GM19467 (cell line): Measurements from ENCODE around the gene AHNAK2.

ENCODE experiments used
- ATAC-seq: cut with Tn5 transposase; IDR thresholded peaks from one replicate; pipeline ENCODE4 v1.9.1; 2021; ENCODE audit warnings: mild to moderate bottlenecking, moderate library complexity; ENCODE audit not compliant: unreplicated experiment

Gene AHNAK2

DNA sequence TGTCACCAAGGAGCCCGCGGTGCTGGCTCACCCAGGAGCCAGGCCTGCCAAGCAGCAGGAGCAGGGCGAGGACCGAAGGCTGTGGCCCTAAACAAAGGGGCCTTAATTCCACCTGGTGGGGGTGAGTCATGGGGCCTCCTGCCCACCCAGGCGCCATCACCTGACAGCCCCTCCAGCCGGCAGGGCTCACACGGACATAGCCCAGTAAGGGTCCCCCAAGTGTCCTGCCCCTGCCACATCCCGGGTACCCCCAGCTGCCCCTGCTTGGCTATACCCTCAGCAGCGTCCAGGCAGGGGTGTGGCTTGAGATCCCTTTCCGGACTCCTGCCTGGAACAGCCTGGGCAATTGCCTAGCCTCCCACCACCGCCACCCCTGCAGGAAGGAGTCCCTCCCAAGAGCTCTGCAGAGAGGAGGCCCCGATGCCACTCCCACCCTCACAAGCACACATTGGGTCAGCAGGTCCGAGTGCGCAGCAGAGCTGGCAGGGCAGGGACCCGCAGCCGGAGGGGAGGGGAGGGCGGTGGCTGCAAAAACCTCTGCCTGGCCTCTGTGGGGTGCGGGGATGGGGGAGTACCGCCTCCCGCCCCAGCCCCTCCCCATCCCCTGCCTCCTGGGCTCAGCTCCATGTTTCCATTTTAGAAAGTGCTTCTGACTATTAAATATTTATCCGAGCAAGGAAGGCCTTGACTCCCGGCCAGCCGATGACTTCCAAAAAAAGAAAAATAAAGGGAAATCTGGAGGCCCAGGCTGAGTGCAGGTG is 4.6 kb downstream of the AHNAK2 start:
- no peak for ATAC-seq

- no peak for ATAC-seq
Observed at GRCh38 chr14:104973135-104973384, 5.1 kb downstream of the AHNAK2 start.

- ATAC-seq = no peak
Observed at GRCh38 chr14:104972301-104973134, 5.7 kb downstream of the AHNAK2 start.

DNA sequence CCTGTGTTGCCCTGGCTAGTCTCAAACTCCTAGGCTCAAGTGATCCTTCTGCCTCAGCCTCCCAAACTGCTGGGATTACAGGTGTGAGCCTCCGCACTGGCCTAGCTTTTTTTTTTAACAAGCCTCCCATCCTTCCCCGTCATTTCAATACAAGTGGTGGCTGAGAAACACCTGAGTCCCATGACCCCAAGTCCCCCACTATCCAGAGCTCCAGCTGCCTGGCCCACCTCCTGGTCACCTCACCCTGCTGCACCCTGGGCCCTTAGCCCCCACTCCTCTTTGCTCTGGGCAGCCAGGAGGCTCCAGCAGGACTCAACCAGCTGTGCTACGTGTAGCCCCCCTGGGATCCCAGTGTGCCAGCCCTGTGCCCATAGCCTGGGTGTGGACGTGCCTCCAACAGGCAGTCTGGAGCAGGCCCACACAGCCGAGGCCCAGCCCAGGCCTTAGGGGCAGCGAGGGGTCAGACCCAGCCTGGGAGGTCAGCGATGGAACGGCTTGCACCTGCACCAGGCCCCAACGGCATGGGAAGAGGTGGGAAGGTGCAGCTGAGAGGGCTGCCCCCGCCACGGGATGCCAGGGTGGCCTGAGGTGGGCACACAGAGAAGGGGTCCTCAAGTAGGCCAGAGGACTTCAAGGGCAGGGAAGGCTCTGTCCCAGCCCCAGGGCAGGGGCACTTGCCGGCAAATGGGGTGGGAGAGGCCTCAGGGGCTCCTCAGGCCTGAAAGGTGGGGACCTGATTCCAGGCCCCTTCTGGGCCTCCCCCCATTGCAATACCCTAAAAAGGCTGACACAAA is 6.5 kb downstream of the AHNAK2 start:
- no peak for ATAC-seq

DNA sequence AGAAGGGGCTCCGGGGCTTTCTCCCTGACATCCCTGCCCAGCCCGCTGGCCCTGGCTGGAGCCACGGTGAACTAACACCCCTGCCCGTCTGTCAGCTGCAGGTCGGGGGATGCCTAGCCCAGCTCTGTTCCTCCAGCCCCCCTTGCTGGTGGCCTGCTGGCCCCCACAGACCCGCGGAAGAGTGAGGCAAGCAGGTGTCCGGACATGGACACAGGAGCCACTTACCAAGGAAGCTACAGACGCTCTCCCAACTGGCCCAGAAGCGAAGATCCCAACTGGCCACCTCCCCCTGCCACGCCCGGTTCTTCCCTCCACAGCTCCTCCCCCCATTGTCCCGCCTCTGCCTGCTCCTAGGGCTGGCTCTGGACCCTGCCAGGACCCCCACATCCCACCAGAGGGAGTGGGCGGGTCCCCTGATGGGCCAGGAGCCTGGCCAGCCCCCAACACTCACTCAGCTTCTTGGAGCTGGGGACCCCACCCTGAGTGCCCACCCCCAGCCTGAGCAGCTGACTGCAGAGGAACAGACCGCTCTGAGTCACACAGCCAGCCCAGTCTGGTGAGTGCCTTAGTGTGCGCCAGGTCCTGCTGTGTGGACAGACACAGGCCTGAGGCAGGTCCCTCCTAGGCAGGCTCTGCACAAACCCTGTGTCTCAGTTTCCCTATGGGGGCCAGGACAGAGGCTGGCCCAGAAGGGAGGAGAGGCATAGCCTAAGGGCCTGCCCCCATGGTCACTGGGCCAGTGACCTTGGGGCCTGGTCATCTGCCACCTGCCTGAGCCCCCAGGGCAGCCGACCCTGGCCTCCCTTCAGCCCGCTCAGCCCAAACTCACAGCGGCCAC is 7.7 kb downstream of the AHNAK2 start:
- no peak for ATAC-seq

- no peak for ATAC-seq
Observed at GRCh38 chr14:104969741-104970230, 8.4 kb downstream of the AHNAK2 start.

DNA sequence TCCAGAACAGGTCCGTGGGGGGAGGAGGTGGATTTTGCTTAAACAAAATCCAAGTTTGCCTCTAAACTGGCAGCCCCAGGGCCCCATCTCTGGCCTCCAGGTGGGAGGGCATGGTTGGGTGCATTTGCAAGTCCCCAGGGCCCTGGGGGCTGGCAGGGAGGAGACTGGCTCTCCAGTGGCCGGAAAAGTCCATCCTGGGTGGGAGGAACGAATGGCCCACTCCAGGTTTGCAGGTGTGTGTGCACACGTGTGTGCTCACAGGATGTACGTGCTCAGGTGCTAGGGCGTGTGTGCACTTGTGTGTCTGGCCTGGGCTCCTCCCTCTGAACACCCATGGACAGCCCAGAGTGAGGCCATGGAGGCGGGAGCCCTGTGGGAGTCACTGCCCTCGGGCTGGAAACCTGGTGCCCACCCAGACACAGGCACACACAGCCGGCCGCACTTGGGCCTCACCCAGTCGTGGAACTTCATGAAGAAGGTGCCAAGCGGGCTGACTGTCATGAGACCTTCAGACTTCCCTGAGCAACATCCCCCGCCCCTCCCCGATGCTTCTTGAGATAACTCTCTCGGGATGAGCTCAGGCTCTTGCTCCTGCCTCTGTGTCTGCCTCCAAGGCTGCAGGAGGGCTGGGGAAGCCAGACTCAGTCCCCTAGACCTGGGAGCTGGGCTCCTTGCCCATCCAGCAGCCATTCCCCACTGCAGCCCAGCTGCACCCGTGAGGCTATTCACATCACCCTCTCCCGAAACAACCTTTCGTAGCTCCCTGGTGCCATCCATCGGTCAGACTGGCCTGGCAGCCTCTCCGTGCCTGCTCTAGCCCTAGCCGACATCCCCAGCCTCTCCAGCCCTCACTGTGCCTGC is 9.4 kb downstream of the AHNAK2 start:
- no peak for ATAC-seq

GRCh38 chr14:104968153-104968527 is 10.0 kb downstream of the AHNAK2 start:
- no peak for ATAC-seq

DNA sequence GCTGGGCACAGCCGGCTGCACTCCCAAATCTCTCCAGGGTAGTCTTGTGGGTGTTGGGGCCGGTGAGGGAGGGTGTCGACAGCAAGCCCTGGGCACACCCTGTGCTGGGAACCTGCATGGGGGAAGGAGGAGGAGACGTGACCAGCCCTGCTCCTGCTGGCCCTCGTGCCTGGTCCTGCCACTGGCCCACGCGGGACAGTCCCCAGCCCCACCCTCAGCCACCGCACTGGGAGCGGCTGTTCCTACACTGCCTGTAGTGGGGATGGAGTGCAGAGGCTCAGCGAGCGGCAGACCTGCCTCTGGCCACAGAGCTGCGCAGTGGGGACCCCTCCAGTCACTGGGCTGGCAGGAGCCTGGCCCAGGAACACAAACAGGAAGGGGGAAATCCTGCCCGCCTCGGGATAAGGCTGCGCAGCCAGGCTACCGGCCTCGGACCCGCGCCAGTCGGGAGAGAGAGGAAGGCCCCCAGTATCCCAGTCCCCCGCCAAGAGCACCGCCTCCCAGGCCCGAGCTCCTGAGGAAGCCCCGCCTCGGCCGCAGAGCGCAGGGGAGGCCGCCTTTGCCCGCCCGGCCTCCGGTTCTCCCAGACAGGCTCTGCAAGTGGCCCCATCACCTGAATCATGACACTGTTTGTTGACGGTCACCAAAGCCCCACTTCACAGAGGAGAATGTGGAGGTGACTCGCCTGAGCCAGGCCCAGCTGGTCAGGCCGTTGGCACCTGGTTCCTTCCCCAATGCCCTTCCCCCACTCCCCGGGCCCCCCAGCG is 10.6 kb downstream of the AHNAK2 start:
- no peak for ATAC-seq

GRCh38 chr14:104966981-104967385 is 11.2 kb downstream of the AHNAK2 start:
- no peak for ATAC-seq

GRCh38 chr14:104966261-104966865 is 11.8 kb downstream of the AHNAK2 start:
- ATAC-seq = no peak

DNA sequence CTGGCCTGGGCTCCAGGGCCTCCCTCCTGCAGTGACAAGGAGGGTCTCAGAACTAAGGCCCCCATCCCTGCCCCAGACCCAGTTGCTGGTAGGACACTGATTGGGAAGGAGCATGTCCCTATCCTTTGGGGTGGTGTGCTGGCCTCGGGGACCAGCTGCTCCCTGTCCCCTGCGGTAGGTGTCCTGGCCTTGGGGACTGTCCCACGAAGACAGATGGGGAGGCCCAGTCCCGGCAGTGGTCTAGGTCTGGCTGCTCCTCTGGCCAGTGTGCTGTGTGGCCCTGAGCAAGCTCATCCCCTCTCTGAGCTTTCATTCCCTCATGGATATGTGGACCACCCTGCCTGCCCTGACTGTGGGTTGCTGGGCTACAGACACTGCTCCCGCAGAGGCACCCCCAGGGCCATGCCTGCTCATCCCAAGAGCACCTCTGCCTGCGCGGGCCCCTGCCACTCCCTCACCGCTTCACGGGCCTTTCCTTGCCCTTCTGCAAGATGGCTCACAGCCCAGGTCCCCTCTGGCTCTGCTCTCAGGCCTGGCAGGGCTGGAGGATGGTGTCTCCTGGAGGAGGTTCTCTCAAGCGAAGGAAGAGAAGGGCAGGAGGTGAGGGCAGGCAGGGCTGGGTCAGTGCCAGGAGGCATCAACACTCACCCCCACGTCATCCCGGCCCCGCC is 12.5 kb downstream of the AHNAK2 start:
- no peak for ATAC-seq

DNA sequence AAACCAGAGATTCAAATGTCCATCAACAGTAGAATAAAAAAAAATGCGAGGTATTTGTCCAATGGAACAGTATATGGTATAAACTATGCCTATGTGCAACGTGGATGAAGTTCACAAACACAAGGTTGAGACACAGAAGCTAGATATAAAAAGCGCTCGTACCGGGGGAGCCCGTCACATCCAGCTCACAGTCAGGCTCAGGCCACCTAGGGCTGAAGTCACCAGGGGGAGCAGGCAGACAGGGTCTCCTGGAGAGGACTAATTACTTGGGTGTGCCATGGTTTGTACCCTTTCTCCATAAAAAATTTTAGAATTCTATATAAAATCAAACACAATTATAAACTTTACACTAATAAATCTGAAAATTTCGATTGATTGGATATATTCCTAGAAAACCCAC is 13.6 kb downstream of the AHNAK2 start:
- no peak for ATAC-seq

DNA sequence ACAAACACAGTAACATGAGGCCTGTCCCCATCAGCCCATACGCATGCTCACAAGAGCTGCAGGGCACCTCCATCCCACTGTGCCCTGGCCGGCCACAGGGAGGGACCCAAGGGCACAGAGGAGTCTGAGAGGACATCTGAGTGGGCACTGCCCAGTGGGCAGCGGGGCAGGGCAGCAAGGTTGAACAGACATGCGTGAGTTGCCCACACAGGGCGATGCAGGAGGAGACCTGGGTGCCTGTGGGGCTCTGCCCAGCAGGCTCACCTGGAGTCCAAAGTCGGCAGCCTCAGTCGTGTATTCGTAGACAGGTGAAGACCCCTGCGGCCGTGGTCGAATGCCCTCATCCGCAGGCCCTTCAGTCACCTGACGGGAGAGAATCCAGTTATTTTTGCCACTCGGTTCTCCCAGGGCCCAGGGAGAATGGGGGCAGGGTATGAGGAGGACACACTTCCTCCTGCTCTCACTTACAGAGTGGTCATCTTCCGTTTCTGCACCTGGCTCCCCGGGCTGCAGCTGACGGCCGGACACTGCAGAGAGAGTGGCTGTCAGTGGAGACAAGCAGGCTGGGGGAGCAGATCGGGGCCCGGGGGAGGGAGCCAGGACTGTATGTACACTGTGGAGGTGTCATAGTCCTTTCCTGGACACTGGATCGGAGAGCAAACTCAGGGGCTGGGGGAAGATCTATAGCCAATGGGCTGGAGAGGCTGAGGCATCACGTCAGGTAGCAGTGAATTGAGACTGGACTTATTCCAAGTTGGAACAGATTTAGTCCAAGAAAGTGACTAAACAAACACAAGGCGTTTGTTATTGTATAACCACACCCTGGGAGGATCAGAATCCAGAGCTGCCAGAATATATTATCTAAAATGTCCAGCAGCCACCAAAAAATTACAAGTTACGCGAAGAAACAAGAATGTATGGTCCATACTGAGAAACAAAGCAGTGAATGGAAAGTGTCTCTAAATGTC is 20.7 kb downstream of the AHNAK2 start:
- ATAC-seq = no peak

- ATAC-seq = no peak
Observed at GRCh38 chr14:104956290-104956890, 21.8 kb downstream of the AHNAK2 start.

GRCh38 chr14:104955396-104955770 is 22.8 kb downstream of the AHNAK2 start:
- ATAC-seq = no peak
